IPS-15b (cell line): ENCODE data around the gene GINS1.

Experiments used
- H3K27me3 ChIP-seq: one replicate; pipeline ENCODE4 v1.6.1; 2013; ENCODE audit warnings: low read length; ENCODE audit not compliant: control insufficient read depth, insufficient read depth
- H3K36me3 ChIP-seq: one replicate; pipeline ENCODE4 v1.6.1; 2013; ENCODE audit warnings: low read length; ENCODE audit not compliant: control insufficient read depth, insufficient read depth
- H3K4me1 ChIP-seq: one replicate; pipeline ENCODE4 v1.6.1; 2013; ENCODE audit warnings: mild to moderate bottlenecking, low read length; ENCODE audit not compliant: control insufficient read depth, insufficient read depth
- H3K4me3 ChIP-seq: one replicate; pipeline ENCODE4 v1.5.1; 2013; ENCODE audit warnings: low read depth, low read length
- H3K9ac ChIP-seq: one replicate; pipeline ENCODE4 v1.6.1; 2013; ENCODE audit warnings: low read depth, mild to moderate bottlenecking, low read length
- H3K9me3 ChIP-seq: one replicate; pipeline ENCODE4 v1.6.1; 2013; ENCODE audit warnings: mild to moderate bottlenecking, low read length; ENCODE audit not compliant: control insufficient read depth, insufficient read depth

The GINS1 gene

GRCh38 chr20:25494506-25495188 is 87.2 kb downstream of the GINS1 start:
- no peak overlapping the region for H3K4me3 ChIP-seq
- H3K27me3 ChIP-seq, result no peaks in the 10 kb centered on the region
- H3K9ac ChIP-seq, result no peak overlapping the region
- peaks cover 3% of the 10 kb centered on the region for H3K4me1 ChIP-seq
- H3K9me3 ChIP-seq, result no peaks in the 10 kb centered on the region
- peaks cover 21% of the 10 kb centered on the region for H3K36me3 ChIP-seq

- H3K27me3 ChIP-seq, result no peaks in the 10 kb centered on the region
- H3K9me3 ChIP-seq, result no peaks in the 10 kb centered on the region
- no peak overlapping the region for H3K4me3 ChIP-seq
- no peaks in the 10 kb centered on the region for H3K4me1 ChIP-seq
- H3K36me3 ChIP-seq, result peaks cover 21% of the 10 kb centered on the region
- no peak overlapping the region for H3K9ac ChIP-seq
Measured at GRCh38 chr20:25495189-25495824, 87.8 kb downstream of the GINS1 start.

GRCh38 chr20:25496165-25496967 is 88.9 kb downstream of the GINS1 start:
- Histone ChIP-seq H3K9me3 (no peaks in the 10 kb centered on the region), H3K4me3 (no peak overlapping the region), H3K4me1 (no peaks in the 10 kb centered on the region), H3K36me3 (peaks cover 18% of the 10 kb centered on the region), H3K9ac (no peak overlapping the region), H3K27me3 (no peaks in the 10 kb centered on the region)

GRCh38 chr20:25496968-25497401 is 89.5 kb downstream of the GINS1 start:
- Histone ChIP-seq H3K36me3 (peaks cover 14% of the 10 kb centered on the region), H3K27me3 (no peaks in the 10 kb centered on the region), H3K9ac (no peak overlapping the region), H3K4me3 (no peak overlapping the region), H3K4me1 (no peaks in the 10 kb centered on the region), H3K9me3 (no peaks in the 10 kb centered on the region)

GRCh38 chr20:25497586-25498279 is 90.3 kb downstream of the GINS1 start:
- Histone ChIP-seq H3K9me3 (no peaks in the 10 kb centered on the region), H3K36me3 (peaks cover 16% of the 10 kb centered on the region), H3K27me3 (no peaks in the 10 kb centered on the region), H3K9ac (no peak overlapping the region), H3K4me1 (no peaks in the 10 kb centered on the region), H3K4me3 (no peak overlapping the region)
